ENCODE measurements around the gene SHMT1. TPM values are rescaled to one million over a fixed set of nuclear protein-coding genes. Genes with fewer than 3 reads are reported as not detected.

SHMT1 gene
- total RNA-seq, 1 donor from 2014 or later, result 20.5 TPM

- H3K27me3 Mint-ChIP-seq (ENCODE audit: low read depth), result no peaks in the 10 kb centered on the region
- peak overlapping the region; percentile 86 for H3K4me3 Mint-ChIP-seq
- H3K36me3 Mint-ChIP-seq, result no peaks in the 10 kb centered on the region
These were observed 1.3 kb downstream of the SHMT1 start for GRCh38 chr17:18361837-18362697.

GRCh38 chr17:18360518-18360917, 2.8 kb downstream of the SHMT1 start:
- H3K4me3 Mint-ChIP-seq, result no peak overlapping the region
- no peak for TF ChIP-seq CTCF (IDR thresholded peaks at IDR 0.05; ENCODE audit: unreplicated experiment)
- H3K4me1 Mint-ChIP-seq, result peaks cover 15% of the 10 kb centered on the region
- peaks cover 6% of the 10 kb centered on the region for H3K36me3 Mint-ChIP-seq
- no peak for DNase-seq (ENCODE audit: low spot score in 2 of 2, unreplicated experiment in 2 of 2)
- H3K27me3 Mint-ChIP-seq (ENCODE audit: low read depth), result no peaks in the 10 kb centered on the region
- H3K9me3 Mint-ChIP-seq, result no peaks in the 10 kb centered on the region
- H3K27ac Mint-ChIP-seq, result peak overlapping the region; percentile 21

More at GRCh38 chr17:18361837-18362697, 1.3 kb downstream of the SHMT1 start:
- peaks cover 15% of the 10 kb centered on the region for H3K4me1 Mint-ChIP-seq
- H3K9me3 Mint-ChIP-seq, result no peaks in the 10 kb centered on the region
- DNase-seq (ENCODE audit: low spot score in 2 of 2, unreplicated experiment in 2 of 2), result no peak
- peak overlapping the region; percentile 50 for H3K27ac Mint-ChIP-seq
- no peak for TF ChIP-seq CTCF (IDR thresholded peaks at IDR 0.05; ENCODE audit: unreplicated experiment)

- no peak overlapping the region for H3K4me3 Mint-ChIP-seq
- H3K27ac Mint-ChIP-seq, result no peak overlapping the region
- H3K27me3 Mint-ChIP-seq (ENCODE audit: low read depth), result no peaks in the 10 kb centered on the region
- H3K36me3 Mint-ChIP-seq, result peaks cover 20% of the 10 kb centered on the region
- no peak for TF ChIP-seq CTCF (IDR thresholded peaks at IDR 0.05; ENCODE audit: unreplicated experiment)
- no peak for DNase-seq (ENCODE audit: low spot score in 2 of 2, unreplicated experiment in 2 of 2)
- H3K4me1 Mint-ChIP-seq, result no peaks in the 10 kb centered on the region
- H3K9me3 Mint-ChIP-seq, result no peaks in the 10 kb centered on the region
These were observed 6.7 kb downstream of the SHMT1 start for GRCh38 chr17:18356624-18357023.

GRCh38 chr17:18353541-18353940, 9.8 kb downstream of the SHMT1 start:
- H3K9me3 Mint-ChIP-seq, result no peaks in the 10 kb centered on the region
- peaks cover 20% of the 10 kb centered on the region for H3K36me3 Mint-ChIP-seq
- H3K27me3 Mint-ChIP-seq (ENCODE audit: low read depth), result no peaks in the 10 kb centered on the region
- H3K4me3 Mint-ChIP-seq, result no peak overlapping the region
- no peak overlapping the region for H3K27ac Mint-ChIP-seq
- TF ChIP-seq CTCF (IDR thresholded peaks at IDR 0.05; ENCODE audit: unreplicated experiment), result no peak
- no peak for DNase-seq (ENCODE audit: low spot score in 2 of 2, unreplicated experiment in 2 of 2)
- no peaks in the 10 kb centered on the region for H3K4me1 Mint-ChIP-seq

GRCh38 chr17:18344021-18344420, 19.3 kb downstream of the SHMT1 start:
- no peak overlapping the region for H3K27ac Mint-ChIP-seq
- H3K27me3 Mint-ChIP-seq (ENCODE audit: low read depth), result no peaks in the 10 kb centered on the region
- H3K9me3 Mint-ChIP-seq, result no peaks in the 10 kb centered on the region
- no peak for TF ChIP-seq CTCF (IDR thresholded peaks at IDR 0.05; ENCODE audit: unreplicated experiment)
- H3K4me3 Mint-ChIP-seq, result no peak overlapping the region
- peaks cover 42% of the 10 kb centered on the region for H3K36me3 Mint-ChIP-seq
- no peak for DNase-seq (ENCODE audit: low spot score in 2 of 2, unreplicated experiment in 2 of 2)
- H3K4me1 Mint-ChIP-seq, result no peaks in the 10 kb centered on the region

All from mesothelial cell of epicardium (in vitro differentiated cells).